Thyroid gland (tissue), 4 donors: ENCODE data around the gene POFUT2.

Experiments used
- CTCF ChIP-seq, 6 experiments: fragments of 200-600 bp in 3 of 6; fragments of 450-650 bp in 3 of 6; sonication (generic) in 3 of 6; IDR thresholded peaks; one replicate each; pipeline ENCODE4 v1.5.1; 2016 to 2019; ENCODE audit warnings: antibody characterized with exemption in 6 of 6, mild to moderate bottlenecking in 2 of 6, inconsistent platforms in 1 of 6, moderate library complexity in 1 of 6
- POLR2A ChIP-seq, 2 donors: fragments of 450-650 bp; IDR thresholded peaks; one replicate each; pipeline ENCODE4 v1.6.1; 2017; ENCODE audit warnings: antibody characterized with exemption in 2 of 2, mild to moderate bottlenecking in 2 of 2, moderate library complexity in 1 of 2

GRCh38 chr21:45264146-45264911, 23.4 kb downstream of the POFUT2 start:
- TF ChIP-seq CTCF (IDR thresholded peaks at IDR 0.05) (no peak), POLR2A (IDR thresholded peaks at IDR 0.05) (no peak)
